Caki2 (cell line): ENCODE results near the gene TREH. TPM values are rescaled to one million over a fixed set of nuclear protein-coding genes. Genes with fewer than 3 reads are reported as not detected.
"Not testable (repeated sequence)": the region's sequence is repeated elsewhere in the genome, so short reads cannot be mapped to it uniquely, and the experiment has no call there.

Experiments
- DNase-seq: peaks from one replicate; pipeline ENCODE4 v3.0.0-alpha.2; 2015; ENCODE audit warnings: low read depth
- in situ Hi-C: cut with HindIII; loops from 2 replicates; pipeline ENCODE4 v1.10.0; 2016; ENCODE audit warnings: low sequenced_read_pairs, low pct_unique_long_range_greater_than_20kb, mixed read lengths
- total RNA-seq: library from RNA; depleted of rRNA; stranded (reverse); fragments of >200 nt; shearing (Covaris generic); gene quantifications from 2 replicates; pipeline ENCODE4 v1.2.3, GENCODE V29; 2014; ENCODE audit warnings: low replicate concordance

TREH gene
- total RNA-seq, 1 experiment from 2014 or later = not detected

GRCh38 chr11:118622376-118623268 is 56.8 kb downstream of the TREH start:
- in situ Hi-C loops = no loop called here
- DNase-seq = peak; percentile 91

GRCh38 chr11:118621784-118622375 is 57.6 kb downstream of the TREH start:
- no peak for DNase-seq
- in situ Hi-C loops = no loop called here

DNA sequence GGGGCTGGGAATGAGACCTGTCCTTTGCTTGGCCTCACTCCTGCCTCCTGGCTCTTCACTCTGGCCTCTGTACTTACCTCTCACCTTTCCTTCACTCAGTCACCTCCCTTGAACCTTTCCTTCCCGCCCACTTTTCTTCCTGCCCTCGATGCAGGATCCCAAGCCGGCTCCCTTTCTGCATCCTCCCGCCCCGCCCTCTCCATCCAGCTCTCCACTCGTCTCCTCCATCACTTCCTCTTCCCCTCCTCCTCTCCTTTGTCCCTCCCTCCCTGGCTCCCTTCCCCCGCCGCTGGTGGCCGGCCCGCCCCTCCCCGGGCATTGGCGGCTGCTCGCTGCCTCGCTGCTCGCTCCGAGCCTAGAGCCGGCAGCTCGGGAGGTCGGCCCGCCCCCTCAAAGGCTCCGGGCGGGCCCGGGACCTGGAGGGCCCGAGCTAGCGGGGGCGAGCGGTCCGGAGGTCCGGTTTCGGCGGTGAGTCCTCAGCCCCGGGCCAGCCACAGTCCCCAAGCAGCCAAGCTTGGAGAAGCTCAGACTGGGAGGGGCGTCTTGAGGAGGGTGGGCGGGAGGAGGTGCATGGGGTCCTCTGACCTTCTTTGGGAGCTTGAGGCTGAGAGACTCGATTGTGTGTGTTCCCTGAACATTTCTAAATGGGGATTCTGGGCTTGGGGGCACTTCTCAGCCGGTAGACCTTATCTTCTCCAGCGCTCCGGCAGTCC is 58.2 kb downstream of the TREH start:
- in situ Hi-C loops = no loop called here
- DNase-seq = peak; percentile 88

- peak; percentile 82 for DNase-seq
Observed at GRCh38 chr11:118620529-118621070, 58.9 kb downstream of the TREH start.

GRCh38 chr11:118619444-118620197 is 59.8 kb downstream of the TREH start:
- peak; percentile 92 for DNase-seq
- in situ Hi-C loops = no loop called here

More at GRCh38 chr11:118620529-118621070, 58.9 kb downstream of the TREH start:
- in situ Hi-C loops = no loop called here

DNA sequence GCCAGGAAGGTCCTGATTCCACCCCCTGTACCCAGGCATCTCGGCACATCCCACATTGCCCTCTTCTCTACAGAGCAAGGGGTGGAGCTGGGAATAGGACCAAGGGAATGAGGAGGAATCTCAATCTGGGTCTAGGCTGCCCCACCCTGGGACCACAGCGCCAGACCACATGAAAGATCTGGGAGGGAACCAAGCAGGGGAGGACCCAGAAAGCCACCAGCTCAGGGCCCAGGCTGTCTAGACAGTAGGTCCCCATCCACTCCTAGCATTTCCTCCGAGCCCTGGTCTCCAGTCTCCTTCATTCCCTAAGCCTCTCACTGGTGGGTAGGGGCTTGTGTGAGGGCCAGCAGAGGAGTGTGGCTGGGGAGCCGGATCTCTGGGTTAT is 60.5 kb downstream of the TREH start:
- peak; percentile 38 for DNase-seq
- in situ Hi-C loops = no loop called here

GRCh38 chr11:118618115-118618990 is 61.1 kb downstream of the TREH start:
- no peak for DNase-seq
- in situ Hi-C loops = no loop called here

DNA sequence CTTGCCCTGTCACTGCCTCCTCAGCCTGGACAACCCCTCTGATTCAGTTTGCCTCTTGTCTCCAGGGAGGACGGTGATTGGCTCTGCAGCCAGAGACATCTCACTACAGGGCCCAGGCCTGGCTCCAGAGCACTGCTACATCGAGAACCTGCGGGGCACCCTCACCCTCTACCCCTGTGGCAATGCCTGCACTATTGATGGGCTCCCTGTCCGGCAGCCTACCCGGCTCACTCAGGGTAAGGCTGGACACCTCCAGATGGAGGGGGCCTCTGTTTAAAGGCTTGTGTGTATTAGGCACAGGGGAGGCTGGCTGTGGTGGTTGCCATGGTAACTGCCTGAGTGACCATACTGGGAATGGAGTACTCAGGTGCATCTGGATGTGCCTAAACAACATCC is 63.5 kb downstream of the TREH start:
- no peak for DNase-seq
- in situ Hi-C loops = no loop called here

- DNase-seq = peak; percentile 62
- in situ Hi-C loops = no loop called here
Observed at GRCh38 chr11:118615282-118615975, 64.0 kb downstream of the TREH start.

DNA sequence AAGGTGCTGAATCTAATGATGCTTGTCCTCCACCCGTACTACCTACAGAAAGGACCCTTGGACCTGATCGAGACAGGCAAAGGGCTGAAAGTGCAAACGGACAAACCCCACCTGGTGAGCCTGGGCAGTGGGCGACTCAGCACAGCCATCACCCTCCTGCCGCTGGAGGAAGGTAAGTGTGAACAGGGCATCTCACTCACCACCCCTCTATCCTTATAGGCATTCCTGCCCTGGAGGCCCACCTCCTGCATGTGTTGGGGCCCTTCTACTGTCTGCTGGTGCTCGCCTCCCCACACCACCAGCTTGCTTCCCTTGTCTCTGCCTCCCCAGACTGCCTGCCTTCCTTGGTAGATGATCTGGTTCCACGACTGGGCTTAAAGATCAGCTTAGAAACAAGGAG is 64.9 kb downstream of the TREH start:
- in situ Hi-C loops = no loop called here
- DNase-seq = no peak

GRCh38 chr11:118612378-118612777 is 67.1 kb downstream of the TREH start:
- no peak for DNase-seq
- in situ Hi-C loops = no loop called here

DNA sequence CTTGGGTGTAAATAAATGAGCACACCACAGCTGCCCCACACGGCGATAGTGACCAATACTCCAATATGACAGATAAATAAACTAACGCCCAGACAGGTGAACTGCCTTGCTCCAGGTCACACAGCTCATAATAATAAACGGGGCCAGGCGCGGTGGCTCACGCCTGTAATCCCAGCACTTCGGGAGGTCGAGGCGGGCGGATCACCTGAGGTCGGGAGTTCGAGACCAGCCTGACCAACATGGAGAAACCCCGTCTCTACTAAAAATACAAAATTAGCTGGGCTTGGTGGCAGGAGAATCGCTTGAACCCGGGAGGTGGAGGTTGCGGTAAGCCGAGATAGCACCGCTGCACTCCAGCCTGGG is 68.0 kb downstream of the TREH start:
- in situ Hi-C loops, DNase-seq: not testable (repeated sequence)

GRCh38 chr11:118610773-118611432 is 68.5 kb downstream of the TREH start:
- in situ Hi-C loops = no loop called here
- no peak for DNase-seq

DNA sequence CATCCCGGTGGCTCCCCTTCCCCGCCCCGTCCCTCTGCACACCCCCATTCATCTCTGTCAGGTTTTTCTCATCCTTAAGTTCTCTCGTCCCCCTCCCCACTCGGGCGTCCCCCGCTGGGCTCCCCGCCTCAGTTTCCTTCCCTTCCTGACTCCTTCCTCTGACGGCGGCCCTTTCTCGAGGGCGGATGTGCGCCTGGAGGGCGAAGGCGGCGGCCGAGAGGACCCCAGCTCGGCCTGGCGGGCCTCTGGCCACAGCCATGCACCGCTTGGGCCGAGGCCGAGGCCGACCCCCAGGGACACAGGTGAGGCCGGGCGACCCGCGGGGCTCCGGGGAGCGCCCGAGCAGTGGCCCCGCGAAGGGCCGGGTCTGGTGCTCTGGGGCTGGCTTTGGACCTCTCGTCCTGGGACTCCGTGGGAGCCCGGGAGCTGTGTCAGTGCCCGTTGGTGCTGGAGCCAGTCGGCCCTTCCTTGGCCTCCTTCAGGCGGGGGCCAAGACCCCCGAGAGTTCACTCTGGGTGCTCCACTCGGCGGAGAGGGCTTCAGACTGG is 69.2 kb downstream of the TREH start:
- in situ Hi-C loops = no loop called here
- DNase-seq = no peak

DNA sequence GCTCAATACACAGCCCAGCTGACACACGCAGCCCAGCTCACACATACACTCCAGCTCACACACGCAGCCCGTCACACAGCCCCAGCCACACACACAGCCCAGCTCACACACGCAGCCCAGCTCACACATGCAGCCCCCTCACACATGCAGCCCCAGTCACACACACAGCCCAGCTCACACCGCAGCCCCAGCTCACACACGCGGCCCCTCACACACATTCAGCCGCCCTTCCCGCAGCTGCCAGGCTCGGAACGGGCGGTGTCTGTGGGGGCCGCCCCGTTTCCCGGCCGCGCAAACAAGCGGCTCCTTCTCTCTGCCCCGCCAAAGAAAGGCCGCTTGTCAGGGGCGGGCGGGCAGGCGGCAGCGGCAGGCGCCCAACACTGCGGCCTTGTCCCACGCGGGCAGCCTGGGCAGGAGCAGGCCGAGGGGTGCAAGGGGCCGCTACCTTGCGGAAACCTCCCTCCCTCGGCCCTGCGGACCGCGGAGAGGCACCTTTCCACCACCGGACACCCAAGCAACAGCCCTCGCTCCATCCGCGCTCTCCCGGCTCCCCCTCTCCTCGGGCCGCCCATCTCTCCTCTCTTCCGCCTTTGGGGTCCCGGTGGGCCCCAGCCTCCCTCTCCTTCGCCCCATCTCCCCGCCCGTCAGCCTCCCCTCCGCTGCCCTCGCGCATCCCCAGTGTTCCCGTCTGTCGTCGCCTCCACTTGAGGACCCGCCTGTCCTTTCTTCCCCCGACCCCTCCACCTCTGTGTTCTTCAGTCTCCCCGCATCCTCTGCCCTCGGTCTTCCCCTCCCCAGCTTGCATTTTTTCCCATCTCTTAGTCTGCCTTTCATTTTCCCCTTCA is 69.8 kb downstream of the TREH start:
- in situ Hi-C loops = no loop called here
- no peak for DNase-seq
